ENCODE data around the gene PDLIM1. TPM values are rescaled to one million over a fixed set of nuclear protein-coding genes. Genes with fewer than 3 reads are reported as not detected.
A peak's percentile ranks its signal among the peaks of the same experiment; 100 is the strongest.

PDLIM1 gene
- total RNA-seq, 1 experiment from 2014 or later: 67.4 TPM

- Histone ChIP-seq H3K27me3 (ENCODE audit: insufficient read depth, low read length) (no peaks in the 10 kb centered on the region), H3K36me3 (ENCODE audit: control insufficient read depth in 1 of 2, insufficient read depth in 2 of 2, low read length in 2 of 2) (peaks cover 0 to 3% of the 10 kb centered on the region in 2 experiments; a peak in 1 of 4 replicates), H3K79me2 (ENCODE audit: insufficient read depth, low read length) (no peaks in the 10 kb centered on the region), H3K9ac (ENCODE audit: low read length) (peak overlapping the region; percentile 42; the same call in 1 of the 2 replicates), H3K27ac (ENCODE audit: low read depth, low read length) (peak overlapping the region; percentile 38; the same call in 1 of the 2 replicates), H3K4me3 (replicated peaks in 1 of 2; ENCODE audit: low read depth in 1 of 2, low read length in 2 of 2) (peak overlapping the region in 1 of 2 experiments; percentile 6; a peak in 1 of 4 replicates), H3K4me2 (ENCODE audit: low read length) (peak overlapping the region; percentile 60), H3K9me2 (ENCODE audit: insufficient read depth) (no peaks in the 10 kb centered on the region), H4K20me1 (ENCODE audit: insufficient read depth) (no peaks in the 10 kb centered on the region), H2AFZ (ENCODE audit: low read depth, low read length, poor library complexity, severe bottlenecking) (no peak overlapping the region), H3K9me3 (ENCODE audit: control insufficient read depth in 1 of 2, insufficient read depth in 1 of 2, low read depth in 1 of 2, low read length in 2 of 2) (no peaks in the 10 kb centered on the region), H3K4me1 (ENCODE audit: control insufficient read depth in 1 of 2, insufficient read depth in 2 of 2, low read length in 2 of 2) (peaks cover 37 to 48% of the 10 kb centered on the region in 2 experiments)
- peak; percentile 35; the same call in 1 of the 2 replicates for ATAC-seq
- intact Hi-C loops (cut with micrococcal nuclease): no loop called here
- ChIA-PET CTCF (no interaction called here), POLR2A (no interaction called here), RAD21 (ENCODE audit: low non-redundant PET in 1 of 2, low total read pairs in 2 of 2, uncharacterized antibody in 2 of 2, unreplicated experiment in 2 of 2) (no interaction called here)
- no peak for DNase-seq (ENCODE audit: low read depth, low spot score)
- BruUV-seq (replicated peaks): no TSS peak
- 0 out of 2 replicates have a peak, but pooled peaks have one; percentile 7 for TF ChIP-seq FOSL1 (IDR thresholded peaks at IDR 0.05; ENCODE audit: low read depth)
- no peak for TF ChIP-seq EZH2phosphoT487 (IDR thresholded peaks at IDR 0.05; ENCODE audit: borderline replicate concordance)
- no peak for TF ChIP-seq SRF (IDR thresholded peaks at IDR 0.05; ENCODE audit: low read depth)
- no peak for TF ChIP-seq EGR1 (IDR thresholded peaks at IDR 0.05; ENCODE audit: low read depth)
- no peak for TF ChIP-seq JUND (IDR thresholded peaks at IDR 0.05)
- TF ChIP-seq ZFX (IDR thresholded peaks at IDR 0.05): no peak
- TF ChIP-seq EZH2 (IDR thresholded peaks at IDR 0.05): no peak
- no peak for TF ChIP-seq POLR2AphosphoS5 (IDR thresholded peaks at IDR 0.05; ENCODE audit: low read depth, low read length)
These were observed 30.4 kb downstream of the PDLIM1 start for GRCh38 chr10:95260397-95260881.

- no peak overlapping the region for H3K4me3 ChIP-seq (replicated peaks in 1 of 2; ENCODE audit: low read depth in 1 of 2, low read length in 2 of 2)
- H3K9me3 ChIP-seq (ENCODE audit: control insufficient read depth in 1 of 2, insufficient read depth in 1 of 2, low read depth in 1 of 2, low read length in 2 of 2): no peaks in the 10 kb centered on the region
- peaks cover 0 to 3% of the 10 kb centered on the region in 2 experiments; a peak in 1 of 4 replicates for H3K36me3 ChIP-seq (ENCODE audit: control insufficient read depth in 1 of 2, insufficient read depth in 2 of 2, low read length in 2 of 2)
- DNase-seq (ENCODE audit: low read depth, low spot score): no peak
- no TSS peak for BruUV-seq (replicated peaks)
- no peak overlapping the region for H2AFZ ChIP-seq (ENCODE audit: low read depth, low read length, poor library complexity, severe bottlenecking)
- H3K9me2 ChIP-seq (ENCODE audit: insufficient read depth): no peaks in the 10 kb centered on the region
- H3K27me3 ChIP-seq (ENCODE audit: insufficient read depth, low read length): no peaks in the 10 kb centered on the region
- H3K4me2 ChIP-seq (ENCODE audit: low read length): no peak overlapping the region
- peaks cover 16 to 24% of the 10 kb centered on the region in 2 experiments for H3K4me1 ChIP-seq (ENCODE audit: control insufficient read depth in 1 of 2, insufficient read depth in 2 of 2, low read length in 2 of 2)
- no peaks in the 10 kb centered on the region for H4K20me1 ChIP-seq (ENCODE audit: insufficient read depth)
- intact Hi-C loops (cut with micrococcal nuclease): no loop called here
- no peak overlapping the region for H3K27ac ChIP-seq (ENCODE audit: low read depth, low read length)
- ATAC-seq: no peak
- CTCF ChIA-PET: no interaction called here
- H3K79me2 ChIP-seq (ENCODE audit: insufficient read depth, low read length): 0 out of 2 replicates have a peak, but pooled peaks cover 7% of the 10 kb centered on the region
- RAD21 ChIA-PET (ENCODE audit: low non-redundant PET in 1 of 2, low total read pairs in 2 of 2, uncharacterized antibody in 2 of 2, unreplicated experiment in 2 of 2): no interaction called here
- no peak for TF ChIP-seq FOSL1 (IDR thresholded peaks at IDR 0.05; ENCODE audit: low read depth)
- H3K9ac ChIP-seq (ENCODE audit: low read length): no peak overlapping the region
- POLR2A ChIA-PET: no interaction called here
These were observed 33.0 kb downstream of the PDLIM1 start for GRCh38 chr10:95257849-95258248.

Measured in HCT116 (cell line).